H9 (cell line): ENCODE data around the gene PPP5C. TPM values are rescaled to one million over a fixed set of nuclear protein-coding genes. Genes with fewer than 3 reads are reported as not detected.

Experiments
- DNase-seq: peaks from one replicate; pipeline ENCODE4 v3.0.0-alpha.2; 2017
- H2AFZ ChIP-seq: one replicate; pipeline ENCODE4 v1.6.1; 2013; ENCODE audit warnings: mild to moderate bottlenecking, low read length, control low read depth, moderate library complexity
- H2AK5ac ChIP-seq: 2 replicates; pipeline ENCODE4 v1.6.1; 2013; ENCODE audit warnings: low read length, control low read depth, mixed read lengths; ENCODE audit not compliant: insufficient read length
- H2BK120ac ChIP-seq: one replicate; pipeline ENCODE4 v1.6.1; 2013; ENCODE audit warnings: low read depth, mild to moderate bottlenecking, low read length, control low read depth, inconsistent platforms; ENCODE audit not compliant: poor library complexity, severe bottlenecking
- H2BK12ac ChIP-seq: 2 replicates; pipeline ENCODE4 v1.6.1; 2013; ENCODE audit warnings: low read length, control low read depth, mixed read lengths, low read depth; ENCODE audit not compliant: insufficient read length
- H2BK15ac ChIP-seq: 2 replicates; pipeline ENCODE4 v1.6.1; 2013; ENCODE audit warnings: low read depth, low read length, control low read depth
- H2BK20ac ChIP-seq: one replicate; pipeline ENCODE4 v1.6.1; 2013; ENCODE audit warnings: low read depth, mild to moderate bottlenecking, low read length, control low read depth, inconsistent platforms; ENCODE audit not compliant: poor library complexity, severe bottlenecking
- H2BK5ac ChIP-seq: 2 replicates; pipeline ENCODE4 v1.6.1; 2013; ENCODE audit warnings: low read length, control low read depth, mixed read lengths; ENCODE audit not compliant: insufficient read length
- H3K14ac ChIP-seq: 2 replicates; pipeline ENCODE4 v1.6.1; 2013; ENCODE audit warnings: low read length, control low read depth; ENCODE audit not compliant: insufficient read depth
- H3K18ac ChIP-seq: 2 replicates; pipeline ENCODE4 v1.6.1; 2013; ENCODE audit warnings: low read depth, mild to moderate bottlenecking, mixed read lengths, low read length, control low read depth; ENCODE audit not compliant: insufficient read length
- H3K23ac ChIP-seq: 2 replicates; pipeline ENCODE4 v1.6.1; 2013; ENCODE audit warnings: low read length, control low read depth, mixed read lengths, low read depth; ENCODE audit not compliant: insufficient read length
- H3K23me2 ChIP-seq: 2 replicates; pipeline ENCODE4 v1.6.1; 2013; ENCODE audit warnings: low read depth, mild to moderate bottlenecking, mixed read lengths, low read length, control low read depth; ENCODE audit not compliant: insufficient read length, poor library complexity, severe bottlenecking
- H3K27ac ChIP-seq: 2 replicates; pipeline ENCODE4 v1.5.1; 2013; ENCODE audit warnings: low read length, control low read depth, mixed read lengths, low read depth; ENCODE audit not compliant: insufficient read length
- H3K27me3 ChIP-seq: 2 replicates; pipeline ENCODE4 v1.6.1; 2013; ENCODE audit warnings: low read length, control low read depth, inconsistent platforms; ENCODE audit not compliant: insufficient read depth
- H3K4ac ChIP-seq: 2 replicates; pipeline ENCODE4 v1.6.1; 2013; ENCODE audit warnings: low read depth, mild to moderate bottlenecking, control low read depth, inconsistent platforms, low read length, moderate library complexity
- H3K4me1 ChIP-seq: 2 replicates; pipeline ENCODE4 v1.6.1; 2013; ENCODE audit warnings: low read length, control low read depth, inconsistent platforms; ENCODE audit not compliant: insufficient read depth
- H3K4me2 ChIP-seq: 2 replicates; pipeline ENCODE4 v1.6.1; 2013; ENCODE audit warnings: low read length, control low read depth, mixed read lengths; ENCODE audit not compliant: insufficient read length, insufficient read depth
- H3K56ac ChIP-seq: 2 replicates; pipeline ENCODE4 v1.6.1; 2013; ENCODE audit warnings: low read depth, mild to moderate bottlenecking, mixed read lengths, low read length, control low read depth; ENCODE audit not compliant: insufficient read length
- H3K79me1 ChIP-seq: 2 replicates; pipeline ENCODE4 v1.6.1; 2013; ENCODE audit warnings: low read depth, mild to moderate bottlenecking, moderate library complexity, low read length, control low read depth, inconsistent platforms; ENCODE audit not compliant: insufficient read depth, poor library complexity, severe bottlenecking
- H3K79me2 ChIP-seq: 2 replicates; pipeline ENCODE4 v1.6.1; 2013; ENCODE audit warnings: low read length, control low read depth, inconsistent platforms; ENCODE audit not compliant: insufficient read depth
- H3K9ac ChIP-seq: 2 replicates; pipeline ENCODE4 v1.6.1; 2013; ENCODE audit warnings: low read length, control low read depth, mixed read lengths; ENCODE audit not compliant: insufficient read length; ENCODE audit errors: extremely low read depth
- H3K9me3 ChIP-seq: one replicate; pipeline ENCODE4 v1.6.1; 2013; ENCODE audit warnings: low read depth, low read length, inconsistent platforms; ENCODE audit not compliant: control insufficient read depth
- H3T11ph ChIP-seq: one replicate; pipeline ENCODE4 v1.6.1; 2013; ENCODE audit warnings: mild to moderate bottlenecking, low read length, control low read depth, inconsistent platforms
- H4K20me1 ChIP-seq: one replicate; pipeline ENCODE4 v1.6.1; 2013; ENCODE audit not compliant: control insufficient read depth, insufficient read length, insufficient read depth
- H4K5ac ChIP-seq: 2 replicates; pipeline ENCODE4 v1.6.1; 2013; ENCODE audit warnings: low read depth, mild to moderate bottlenecking, mixed read lengths, low read length, control low read depth; ENCODE audit not compliant: insufficient read length
- H4K8ac ChIP-seq: replicated peaks from 2 replicates; pipeline ENCODE4 v1.6.1; 2013; ENCODE audit warnings: low read length, control low read depth, mixed read lengths, low read depth; ENCODE audit not compliant: insufficient read length
- H4K91ac ChIP-seq: 2 replicates; pipeline ENCODE4 v1.6.1; 2013; ENCODE audit warnings: low read depth, mild to moderate bottlenecking, moderate library complexity, mixed read lengths, low read length, control low read depth; ENCODE audit not compliant: insufficient read length
- H3K27ac Mint-ChIP-seq, 3 experiments: 2 replicates in 2 of 3; 3 replicates in 1 of 3; pipeline ENCODE4 v1.8.0; 2020 to 2021; ENCODE audit warnings: mixed read lengths in 3 of 3, mild to moderate bottlenecking in 1 of 3, moderate library complexity in 1 of 3
- H3K27me3 Mint-ChIP-seq: 2 replicates; pipeline ENCODE4 v1.8.0; 2021; ENCODE audit warnings: low read depth, mild to moderate bottlenecking, moderate library complexity, mixed read lengths
- H3K36me3 Mint-ChIP-seq, 3 experiments: 2 replicates in 2 of 3; 3 replicates in 1 of 3; pipeline ENCODE4 v1.8.0; 2020 to 2021; ENCODE audit warnings: low read depth in 3 of 3, mixed read lengths in 3 of 3; ENCODE audit not compliant: insufficient read depth in 1 of 3
- H3K4me1 Mint-ChIP-seq, 2 experiments: 2 replicates each; pipeline ENCODE4 v1.8.0; 2020; ENCODE audit warnings: mixed read lengths in 2 of 2
- H3K4me3 Mint-ChIP-seq, 2 experiments: 2 replicates in 1 of 2; 3 replicates in 1 of 2; pipeline ENCODE4 v1.8.0; 2020 to 2021; ENCODE audit warnings: mild to moderate bottlenecking in 2 of 2, mixed read lengths in 2 of 2, moderate library complexity in 1 of 2
- H3K9me3 Mint-ChIP-seq, 2 experiments: 2 replicates in 1 of 2; 3 replicates in 1 of 2; pipeline ENCODE4 v1.8.0; 2020; ENCODE audit warnings: mild to moderate bottlenecking in 2 of 2, mixed read lengths in 2 of 2, moderate library complexity in 1 of 2
- CTCF ChIP-seq: fragments of 200-600 bp; sonication (generic); conservative IDR thresholded peaks from 3 replicates; pipeline ENCODE4 v1.8.0; 2021; ENCODE audit warnings: antibody characterized with exemption, mild to moderate bottlenecking
- WGBS: extraction: QIAGEN DNeasy Blood & Tissue Kit; methylation state at CpG from one replicate; pipeline ENCODE4 v1.1.7; 2013; ENCODE audit warnings: missing lambda C conversion rate, low lambda C conversion rate, mixed read lengths; ENCODE audit not compliant: insufficient read length; ENCODE audit errors: extremely low coverage; 5-methylcytosine and 5-hydroxymethylcytosine counted together
- total RNA-seq: library from RNA; stranded (reverse); gene quantifications from 2 replicates; pipeline ENCODE4 v1.2.1, GENCODE V29; 2021

PPP5C gene
- total RNA-seq, 1 experiment from 2014 or later = 108 TPM

- no peak overlapping the region for H2BK5ac ChIP-seq
- no peaks in the 10 kb centered on the region for H3K9me3 Mint-ChIP-seq
- no peak overlapping the region for H3K4me2 ChIP-seq
These were observed 18.7 kb downstream of the PPP5C start for GRCh38 chr19:46365561-46365960.

More at GRCh38 chr19:46365561-46365960, 18.7 kb downstream of the PPP5C start:
- Histone ChIP-seq H2AK5ac (no peak overlapping the region), H3T11ph (no peak overlapping the region), H3K56ac (no peak overlapping the region), H3K14ac (no peak overlapping the region), H2BK20ac (no peak overlapping the region), H3K23me2 (no peaks in the 10 kb centered on the region), H3K27ac (no peak overlapping the region), H2BK120ac (no peak overlapping the region), H3K4ac (no peak overlapping the region), H3K79me2 (no peaks in the 10 kb centered on the region), H3K9me3 (no peaks in the 10 kb centered on the region), H2BK15ac (no peak overlapping the region), H4K20me1 (no peaks in the 10 kb centered on the region), H3K27me3 (no peaks in the 10 kb centered on the region), H3K23ac (no peak overlapping the region), H4K5ac (no peak overlapping the region), H3K4me1 (no peaks in the 10 kb centered on the region), H4K8ac (no peak overlapping the region), H3K18ac (no peak overlapping the region), H3K79me1 (peaks cover 5% of the 10 kb centered on the region), H4K91ac (no peak overlapping the region), H2AFZ (no peak overlapping the region), H3K9ac (no peak overlapping the region), H2BK12ac (no peak overlapping the region)
- Mint-ChIP-seq H3K27me3 (no peaks in the 10 kb centered on the region), H3K4me1 (peaks cover 7% of the 10 kb centered on the region in 2 experiments; a peak in 3 of 4 replicates), H3K36me3 (peaks cover 17 to 42% (median 39%) of the 10 kb centered on the region in 3 experiments; a peak in 6 of 7 replicates), H3K27ac (peak overlapping the region in 2 of 3 experiments; percentile 15 to 70; a peak in 2 of 7 replicates), H3K4me3 (no peak overlapping the region)
- no CpG with 5 or more reads among the region's 4 CpGs for WGBS
- no peak for DNase-seq
- TF ChIP-seq CTCF = no peak
